Mesendoderm (in vitro differentiated cells): ENCODE results near the gene HNRNPA1. TPM values are rescaled to one million over a fixed set of nuclear protein-coding genes. Genes with fewer than 3 reads are reported as not detected.
A peak's percentile ranks its signal among the peaks of the same experiment; 100 is the strongest.

Source experiments
- DNase-seq: peaks from one replicate; pipeline ENCODE4 v3.0.0; 2013
- H2AK5ac ChIP-seq: 2 replicates; pipeline ENCODE4 v1.6.1; 2013; ENCODE audit warnings: low read length, inconsistent platforms
- H2BK120ac ChIP-seq: 2 replicates; pipeline ENCODE4 v1.6.1; 2013; ENCODE audit warnings: low read depth, mild to moderate bottlenecking, low read length, moderate library complexity, mixed read lengths
- H2BK15ac ChIP-seq: replicated peaks from 2 replicates; pipeline ENCODE4 v1.6.1; 2013; ENCODE audit warnings: low read depth, mild to moderate bottlenecking, moderate library complexity
- H2BK5ac ChIP-seq: 2 replicates; pipeline ENCODE4 v1.6.1; 2013; ENCODE audit warnings: low read length, inconsistent platforms
- H3K18ac ChIP-seq: 2 replicates; pipeline ENCODE4 v1.6.1; 2013; ENCODE audit warnings: mild to moderate bottlenecking, low read length, mixed read lengths
- H3K23ac ChIP-seq: one replicate; pipeline ENCODE4 v1.6.1; 2013; ENCODE audit warnings: low read length
- H3K27ac ChIP-seq: 2 replicates; pipeline ENCODE4 v1.5.1; 2013; ENCODE audit warnings: low read depth, mild to moderate bottlenecking, inconsistent platforms, low read length, moderate library complexity
- H3K27me3 ChIP-seq: 2 replicates; pipeline ENCODE4 v1.6.1; 2013; ENCODE audit warnings: low read length, control low read depth, mild to moderate bottlenecking, inconsistent platforms; ENCODE audit not compliant: insufficient read depth, poor library complexity
- H3K36me3 ChIP-seq: 2 replicates; pipeline ENCODE4 v1.6.1; 2013; ENCODE audit warnings: low read length, inconsistent platforms; ENCODE audit not compliant: control insufficient read depth, insufficient read depth
- H3K4ac ChIP-seq: one replicate; pipeline ENCODE4 v1.6.1; 2013; ENCODE audit warnings: low read depth, mild to moderate bottlenecking, low read length, moderate library complexity
- H3K4me1 ChIP-seq: 2 replicates; pipeline ENCODE4 v1.6.1; 2013; ENCODE audit warnings: low read depth, low read length, inconsistent platforms; ENCODE audit not compliant: control insufficient read depth
- H3K4me2 ChIP-seq: 2 replicates; pipeline ENCODE4 v1.6.1; 2013; ENCODE audit warnings: low read length
- H3K4me3 ChIP-seq: 2 replicates; pipeline ENCODE4 v1.5.1; 2013; ENCODE audit warnings: mild to moderate bottlenecking, low read length
- H3K56ac ChIP-seq: one replicate; pipeline ENCODE4 v1.6.1; 2013; ENCODE audit warnings: low read length
- H3K79me1 ChIP-seq: 2 replicates; pipeline ENCODE4 v1.6.1; 2013; ENCODE audit warnings: low read length, inconsistent platforms
- H3K79me2 ChIP-seq: 2 replicates; pipeline ENCODE4 v1.6.1; 2013; ENCODE audit warnings: mild to moderate bottlenecking, low read length; ENCODE audit not compliant: control insufficient read depth, insufficient read depth
- H3K9ac ChIP-seq: 2 replicates; pipeline ENCODE4 v1.6.1; 2013; ENCODE audit warnings: low read length, inconsistent platforms
- H4K5ac ChIP-seq: one replicate; pipeline ENCODE4 v1.6.1; 2013; ENCODE audit warnings: low read length
- H4K8ac ChIP-seq: one replicate; pipeline ENCODE4 v1.6.1; 2013; ENCODE audit warnings: low read depth, mild to moderate bottlenecking, control low read depth, low read length, moderate library complexity
- WGBS: extraction: QIAGEN DNeasy Blood & Tissue Kit; methylation state at CpG from one replicate; pipeline ENCODE4 v1.1.7; 2013; ENCODE audit warnings: low lambda C conversion rate, missing lambda C conversion rate; ENCODE audit not compliant: insufficient coverage; ENCODE audit errors: extremely low coverage; 5-methylcytosine and 5-hydroxymethylcytosine counted together
- small RNA-seq: library from polyadenylated mRNA; stranded (forward); fragments of <200 nt; extraction: miRNeasy Mini kit (QIAGEN cat#:217004); gene quantifications from one replicate; pipeline ENCODE3, GENCODE V24; 2013; ENCODE audit not compliant: insufficient read depth

The HNRNPA1 gene

GRCh38 chr12:54329759-54330158, 49.2 kb downstream of the HNRNPA1 start:
- no peak for DNase-seq
- Histone ChIP-seq H3K4me1 (peaks cover 9% of the 10 kb centered on the region), H3K27me3 (no peaks in the 10 kb centered on the region), H3K18ac (no peak overlapping the region), H3K27ac (no peak overlapping the region), H3K36me3 (no peaks in the 10 kb centered on the region), H2BK120ac (no peak overlapping the region), H3K56ac (peak overlapping the region; percentile 22), H3K23ac (no peak overlapping the region), H2BK5ac (no peak overlapping the region), H4K8ac (no peak overlapping the region), H3K4ac (no peak overlapping the region), H3K79me2 (peaks cover 5% of the 10 kb centered on the region), H2BK15ac (no peak overlapping the region), H2AK5ac (no peak overlapping the region), H3K79me1 (peaks cover 7% of the 10 kb centered on the region), H3K4me3 (no peak overlapping the region), H3K4me2 (no peak overlapping the region), H3K9ac (peak overlapping the region; percentile 22), H4K5ac (no peak overlapping the region)
- WGBS, result no CpG with 5 or more reads among the region's 5 CpGs

DNA sequence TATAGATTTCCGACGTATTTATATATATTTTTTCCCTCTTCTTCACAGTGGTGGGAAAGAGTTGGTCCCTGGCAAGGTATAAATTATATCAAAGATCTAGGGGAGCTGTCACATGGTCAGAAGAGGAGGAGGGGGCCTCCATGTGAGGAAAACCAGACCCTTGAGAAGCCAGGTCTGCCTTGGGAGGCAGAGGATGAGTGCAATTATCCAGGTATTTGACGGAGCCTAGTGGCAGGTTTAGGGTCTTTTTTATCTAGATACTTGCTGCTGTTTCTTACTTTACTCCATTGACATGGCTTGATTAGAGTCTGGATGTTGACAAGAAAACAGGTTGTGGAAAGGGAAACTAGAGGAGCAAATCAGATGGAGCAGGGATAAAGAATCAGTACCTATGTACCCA, 49.9 kb downstream of the HNRNPA1 start:
- Histone ChIP-seq H3K79me2 (peaks cover 2% of the 10 kb centered on the region), H4K8ac (no peak overlapping the region), H3K4me3 (no peak overlapping the region), H3K79me1 (peaks cover 7% of the 10 kb centered on the region), H3K27ac (no peak overlapping the region), H3K27me3 (no peaks in the 10 kb centered on the region), H3K9ac (no peak overlapping the region), H3K23ac (no peak overlapping the region), H3K56ac (peak overlapping the region; percentile 70), H3K4me2 (no peak overlapping the region), H2AK5ac (no peak overlapping the region), H3K36me3 (no peaks in the 10 kb centered on the region), H2BK5ac (no peak overlapping the region), H3K18ac (no peak overlapping the region), H2BK120ac (no peak overlapping the region), H3K4ac (no peak overlapping the region), H2BK15ac (no peak overlapping the region), H3K4me1 (peaks cover 9% of the 10 kb centered on the region), H4K5ac (no peak overlapping the region)
- no CpG with 5 or more reads among the region's 3 CpGs for WGBS
- no peak for DNase-seq

GRCh38 chr12:54331461-54331860, 50.9 kb downstream of the HNRNPA1 start:
- H2BK5ac ChIP-seq, result no peak overlapping the region
- H3K79me1 ChIP-seq, result peaks cover 7% of the 10 kb centered on the region
- peaks cover 9% of the 10 kb centered on the region for H3K4me1 ChIP-seq
- H3K23ac ChIP-seq, result no peak overlapping the region
- no peak overlapping the region for H4K8ac ChIP-seq
- H3K36me3 ChIP-seq, result no peaks in the 10 kb centered on the region
- no peak overlapping the region for H4K5ac ChIP-seq
- H3K4ac ChIP-seq, result no peak overlapping the region
- no peak overlapping the region for H3K18ac ChIP-seq
- no peak overlapping the region for H3K56ac ChIP-seq
- H3K27me3 ChIP-seq, result no peaks in the 10 kb centered on the region
- no CpG with 5 or more reads among the region's 5 CpGs for WGBS
- H3K4me3 ChIP-seq, result no peak overlapping the region
- H2BK15ac ChIP-seq, result no peak overlapping the region
- H2AK5ac ChIP-seq, result no peak overlapping the region
- no peak overlapping the region for H3K9ac ChIP-seq
- no peak overlapping the region for H2BK120ac ChIP-seq
- no peak overlapping the region for H3K27ac ChIP-seq
- H3K4me2 ChIP-seq, result no peak overlapping the region
- DNase-seq, result no peak
- H3K79me2 ChIP-seq, result peaks cover 2% of the 10 kb centered on the region

GRCh38 chr12:54333420-54334034, 53.0 kb downstream of the HNRNPA1 start:
- Histone ChIP-seq H3K79me2 (peaks cover 2% of the 10 kb centered on the region), H3K23ac (no peak overlapping the region), H3K27ac (no peak overlapping the region), H3K4me2 (no peak overlapping the region), H3K36me3 (no peaks in the 10 kb centered on the region), H3K4me3 (no peak overlapping the region), H3K18ac (no peak overlapping the region), H2BK5ac (no peak overlapping the region), H2BK120ac (no peak overlapping the region), H3K79me1 (peaks cover 10% of the 10 kb centered on the region), H3K56ac (no peak overlapping the region), H4K5ac (no peak overlapping the region), H3K9ac (no peak overlapping the region), H4K8ac (no peak overlapping the region), H2BK15ac (no peak overlapping the region), H2AK5ac (no peak overlapping the region), H3K4me1 (peaks cover 16% of the 10 kb centered on the region), H3K4ac (no peak overlapping the region), H3K27me3 (no peaks in the 10 kb centered on the region)
- no CpG with 5 or more reads among the region's 4 CpGs for WGBS
- DNase-seq, result no peak

Small RNA genes lying within 50 kb of the gene (small RNA-seq; reads per million reads assigned to genes)
- gene RN7SL390P (not detected), gene RNU6-950P (not detected)
